GM12891 (cell line): Measurements from ENCODE around the gene RAC2.

Experiments
- POLR2A ChIP-seq: IDR thresholded peaks from 2 replicates; pipeline ENCODE4 v1.6.1; 2011; ENCODE audit warnings: low read depth, low read length, control low read depth
- POLR2AphosphoS5 ChIP-seq: IDR thresholded peaks from 2 replicates; pipeline ENCODE4 v1.6.1; 2011; ENCODE audit warnings: low read depth, low read length, control low read depth
- SPI1 ChIP-seq: IDR thresholded peaks from 2 replicates; pipeline ENCODE4 v1.6.1; 2011; ENCODE audit warnings: low read depth, low read length, control low read depth
- TAF1 ChIP-seq: IDR thresholded peaks from 2 replicates; pipeline ENCODE4 v1.6.1; 2011; ENCODE audit warnings: low read depth, low read length, control low read depth

DNA sequence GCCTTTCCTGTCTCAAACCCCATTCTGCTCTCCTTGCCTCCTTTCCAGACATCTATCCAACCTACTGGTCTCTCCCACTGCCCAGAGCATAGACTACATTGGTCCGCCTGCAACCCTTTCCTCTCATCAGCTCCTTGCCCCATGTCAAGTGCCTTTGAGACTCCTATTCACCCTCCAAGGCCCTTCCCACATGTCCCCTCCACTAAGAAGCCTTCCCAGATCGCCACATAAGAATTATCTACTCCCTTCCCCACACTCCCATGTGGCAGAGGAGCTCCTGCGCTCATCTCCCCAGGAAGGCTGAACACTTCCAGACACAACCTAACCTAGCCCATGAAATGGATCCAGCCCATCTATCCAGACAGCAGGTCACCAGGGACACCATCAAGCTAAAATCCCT lies 66.3 kb downstream of the RAC2 start:
- TF ChIP-seq TAF1 (no peak), SPI1 (no peak), POLR2AphosphoS5 (no peak), POLR2A (no peak)
